Measurements from ENCODE around the gene ZCCHC18.
"Not testable (repeated sequence)": the region's sequence is repeated elsewhere in the genome, so short reads cannot be mapped to it uniquely, and the experiment has no call there.

- TF ChIP-seq CTCF (IDR thresholded peaks at IDR 0.05); EZH2 (IDR thresholded peaks at IDR 0.05; ENCODE audit: borderline replicate concordance, insufficient read depth, low read depth, low read length, poor library complexity, severe bottlenecking): not testable (repeated sequence)
These were observed 34.5 kb upstream of the ZCCHC18 start for GRCh38 chrX:104077854-104078253.
